Keratinocyte (primary cell): Measurements from ENCODE around the gene ADAMTS17. TPM values are rescaled to one million over a fixed set of nuclear protein-coding genes. Genes with fewer than 3 reads are reported as not detected.

Experiments used
- DNase-seq: peaks from one replicate; pipeline ENCODE4 v3.0.0-alpha.2; 2011; ENCODE audit warnings: low read depth, missing footprints, low spot score
- FAIRE-seq: peaks from 2 replicates; lab custom pipeline; 2011; peaks lifted over from hg19 to GRCh38; lab: Jason Lieb, UNC
- H2AFZ ChIP-seq: 2 replicates; pipeline ENCODE4 v1.6.0; 2012; ENCODE audit warnings: low read length, control low read depth, inconsistent platforms; ENCODE audit not compliant: control insufficient read depth
- H3K27ac ChIP-seq: 2 replicates; pipeline ENCODE4 v1.5.1; 2011; ENCODE audit warnings: low read length; ENCODE audit not compliant: control insufficient read depth, insufficient read depth
- H3K27me3 ChIP-seq: 3 replicates; pipeline ENCODE4 v1.6.0; 2011; ENCODE audit warnings: low read length; ENCODE audit not compliant: control insufficient read depth, insufficient read depth; ENCODE audit errors: extremely low read depth
- H3K36me3 ChIP-seq, 2 experiments: 2 replicates in 1 of 2; 3 replicates in 1 of 2; pipeline ENCODE4 v1.5.1; 2011; ENCODE audit warnings: low read length in 2 of 2, mild to moderate bottlenecking in 1 of 2; ENCODE audit not compliant: control insufficient read depth in 2 of 2, insufficient read depth in 2 of 2; ENCODE audit errors: extremely low read depth in 1 of 2
- H3K4me1 ChIP-seq: 3 replicates; pipeline ENCODE4 v1.5.1; 2011; ENCODE audit warnings: low read length; ENCODE audit not compliant: control insufficient read depth, insufficient read depth; ENCODE audit errors: extremely low read depth
- H3K4me2 ChIP-seq: 3 replicates; pipeline ENCODE4 v1.6.0; 2011; ENCODE audit warnings: low read depth, low read length; ENCODE audit not compliant: control insufficient read depth, insufficient read depth; ENCODE audit errors: extremely low read depth
- H3K4me3 ChIP-seq, 3 experiments: fragments of 200-600 bp in 1 of 3; sonication (generic) in 1 of 3; 2 replicates in 2 of 3; 3 replicates in 1 of 3; pipeline ENCODE4 v1.5.1; 2011 to 2016; ENCODE audit warnings: low read length in 3 of 3, mild to moderate bottlenecking in 3 of 3, control low read depth in 2 of 3, inconsistent platforms in 1 of 3, low read depth in 1 of 3, mixed read lengths in 1 of 3, mixed run types in 1 of 3, moderate library complexity in 1 of 3; ENCODE audit not compliant: control insufficient read depth in 2 of 3, insufficient read depth in 2 of 3; ENCODE audit errors: extremely low read depth in 1 of 3
- H3K79me2 ChIP-seq: 2 replicates; pipeline ENCODE4 v1.6.0; 2012; ENCODE audit warnings: low read length; ENCODE audit not compliant: control insufficient read depth, insufficient read depth
- H3K9ac ChIP-seq: 3 replicates; pipeline ENCODE4 v1.6.0; 2011; ENCODE audit warnings: low read length; ENCODE audit not compliant: control insufficient read depth, insufficient read depth; ENCODE audit errors: extremely low read depth
- H3K9me1 ChIP-seq: 3 replicates; pipeline ENCODE4 v1.6.0; 2011; ENCODE audit warnings: low read length; ENCODE audit not compliant: control insufficient read depth, insufficient read depth; ENCODE audit errors: extremely low read depth
- H3K9me3 ChIP-seq: 2 replicates; pipeline ENCODE4 v1.5.1; 2012; ENCODE audit warnings: low read depth, low read length; ENCODE audit not compliant: control insufficient read depth
- H4K20me1 ChIP-seq: 3 replicates; pipeline ENCODE4 v1.6.0; 2011; ENCODE audit warnings: low read length; ENCODE audit not compliant: control insufficient read depth, insufficient read depth; ENCODE audit errors: extremely low read depth
- EZH2 ChIP-seq: IDR thresholded peaks from one replicate; pipeline ENCODE4 v1.6.1; 2012; ENCODE audit warnings: inconsistent platforms, mild to moderate bottlenecking, low read length, moderate library complexity
- dilution Hi-C: fragments of 300-500 bp; cut with MboI; formaldehyde crosslinking; loops from one replicate; pipeline ENCODE4 v1.7.0; 2020; ENCODE audit warnings: low sequenced_read_pairs; ENCODE audit not compliant: extremely low pct_ligation_motif_present
- polyA plus RNA-seq, 5 experiments: library from polyadenylated mRNA; depleted of rRNA in 3 of 5; stranded (reverse) in 3 of 5; stranded (forward) in 1 of 5; unstranded in 1 of 5; fragments of >200 nt; gene quantifications; 1 replicate in 1 of 5; 2 replicates in 3 of 5; 3 replicates in 1 of 5; pipeline versions ENCODE4 v1.2.1 to v1.2.3, GENCODE V29; 2011 to 2012; ENCODE audit warnings: missing spikeins in 2 of 5, low read depth in 1 of 5, low replicate concordance in 1 of 5
- TF ChIP-seq, protein P1 (sequence below), 3 experiments: IDR thresholded peaks in 1 of 3; conservative IDR thresholded peaks in 1 of 3; optimal IDR thresholded peaks in 1 of 3; 2 replicates in 2 of 3; 3 replicates in 1 of 3; pipeline versions ENCODE3 to v1.5.1; 2011; ENCODE audit warnings: low read length in 3 of 3, mild to moderate bottlenecking in 3 of 3, moderate library complexity in 2 of 3, control low read depth in 1 of 3, inconsistent platforms in 1 of 3; ENCODE audit not compliant: insufficient read depth in 2 of 3; ENCODE audit errors: extremely low read depth in 1 of 3

The ADAMTS17 gene
- polyA plus RNA-seq, 1 donor (not counting 4 experiments of a cell fraction or from before 2014, with no cell fraction given), result 0.18 TPM

DNA sequence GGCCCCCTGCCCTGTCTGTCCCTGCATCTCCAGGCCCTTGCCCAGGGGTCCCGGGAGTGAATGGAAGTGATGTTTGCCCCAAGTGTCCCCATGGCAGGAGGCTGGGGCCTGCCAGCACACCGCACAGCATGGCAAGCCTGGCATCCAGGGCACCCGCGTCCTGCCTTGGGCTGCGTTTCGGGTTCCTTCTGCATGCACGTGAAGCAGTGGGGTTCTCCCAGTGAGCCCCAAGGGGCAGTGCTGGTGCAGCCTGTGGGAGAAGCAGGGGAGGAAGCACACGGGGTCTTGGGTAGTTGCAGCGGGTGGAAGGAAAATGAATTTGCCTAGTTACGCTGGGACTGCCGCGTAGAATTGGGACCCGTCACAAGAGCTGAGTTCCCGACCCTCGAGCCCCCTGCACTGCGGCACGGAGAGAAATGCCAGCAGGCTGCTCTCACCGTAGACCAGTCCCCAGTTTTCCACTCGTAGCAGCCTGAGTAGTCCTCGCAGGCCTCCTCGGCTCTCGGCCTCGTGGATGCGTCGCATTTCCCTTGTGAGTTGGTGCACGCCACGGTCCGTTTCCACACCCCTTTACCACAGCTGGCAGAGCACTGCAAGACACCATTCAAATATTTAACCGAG lies 349.1 kb downstream of the ADAMTS17 start:
- Histone ChIP-seq H3K4me3 (no peak overlapping the region), H3K9me3 (peaks cover 3% of the 10 kb centered on the region), H3K36me3 (no peaks in the 10 kb centered on the region), H3K9ac (no peak overlapping the region), H3K27me3 (peaks cover 14% of the 10 kb centered on the region), H3K9me1 (no peaks in the 10 kb centered on the region), H3K4me1 (no peaks in the 10 kb centered on the region), H3K27ac (no peak overlapping the region), H3K79me2 (no peaks in the 10 kb centered on the region), H4K20me1 (no peaks in the 10 kb centered on the region), H3K4me2 (no peak overlapping the region), H2AFZ (no peak overlapping the region)
- no peak for DNase-seq
- TF ChIP-seq, protein P1, sequence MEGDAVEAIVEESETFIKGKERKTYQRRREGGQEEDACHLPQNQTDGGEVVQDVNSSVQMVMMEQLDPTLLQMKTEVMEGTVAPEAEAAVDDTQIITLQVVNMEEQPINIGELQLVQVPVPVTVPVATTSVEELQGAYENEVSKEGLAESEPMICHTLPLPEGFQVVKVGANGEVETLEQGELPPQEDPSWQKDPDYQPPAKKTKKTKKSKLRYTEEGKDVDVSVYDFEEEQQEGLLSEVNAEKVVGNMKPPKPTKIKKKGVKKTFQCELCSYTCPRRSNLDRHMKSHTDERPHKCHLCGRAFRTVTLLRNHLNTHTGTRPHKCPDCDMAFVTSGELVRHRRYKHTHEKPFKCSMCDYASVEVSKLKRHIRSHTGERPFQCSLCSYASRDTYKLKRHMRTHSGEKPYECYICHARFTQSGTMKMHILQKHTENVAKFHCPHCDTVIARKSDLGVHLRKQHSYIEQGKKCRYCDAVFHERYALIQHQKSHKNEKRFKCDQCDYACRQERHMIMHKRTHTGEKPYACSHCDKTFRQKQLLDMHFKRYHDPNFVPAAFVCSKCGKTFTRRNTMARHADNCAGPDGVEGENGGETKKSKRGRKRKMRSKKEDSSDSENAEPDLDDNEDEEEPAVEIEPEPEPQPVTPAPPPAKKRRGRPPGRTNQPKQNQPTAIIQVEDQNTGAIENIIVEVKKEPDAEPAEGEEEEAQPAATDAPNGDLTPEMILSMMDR (optimal IDR thresholded peaks at IDR 0.05 in 1 of 3, IDR thresholded peaks at IDR 0.05 in 1 of 3, conservative IDR thresholded peaks at IDR 0.05 in 1 of 3; ENCODE audit: extremely low read depth in 1 of 3, insufficient read depth in 2 of 3, low read length in 3 of 3), result no peak
- no peak for TF ChIP-seq EZH2
- FAIRE-seq, result no peak
- dilution Hi-C loops, result no loop called here

DNA sequence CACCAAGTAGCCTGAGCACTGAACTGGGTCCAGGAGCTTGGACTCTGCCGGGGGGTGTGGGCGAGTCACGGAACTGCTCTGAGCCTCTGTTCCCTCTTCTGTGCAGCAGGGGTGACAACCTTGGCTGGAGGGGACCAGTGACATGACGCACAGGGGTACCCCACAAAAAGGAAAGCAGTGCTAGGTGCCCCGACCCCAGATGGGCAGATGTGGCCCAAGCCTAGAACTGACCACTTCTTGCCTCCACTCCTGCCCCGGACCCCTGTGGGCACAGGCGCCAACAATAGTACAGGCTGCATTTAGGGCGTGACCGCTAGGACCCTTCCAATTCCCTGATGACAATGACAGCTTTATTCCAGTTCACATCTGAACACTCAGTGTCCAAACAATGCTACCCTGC lies 352.7 kb downstream of the ADAMTS17 start:
- Histone ChIP-seq H3K4me3 (no peak overlapping the region), H3K4me1 (no peaks in the 10 kb centered on the region), H3K9me1 (no peaks in the 10 kb centered on the region), H3K27me3 (peaks cover 11% of the 10 kb centered on the region), H3K79me2 (no peaks in the 10 kb centered on the region), H3K36me3 (no peaks in the 10 kb centered on the region), H3K27ac (no peak overlapping the region), H3K4me2 (no peak overlapping the region), H4K20me1 (no peaks in the 10 kb centered on the region), H2AFZ (no peak overlapping the region), H3K9ac (no peak overlapping the region), H3K9me3 (peaks cover 3% of the 10 kb centered on the region)
- dilution Hi-C loops, result no loop called here
- no peak for FAIRE-seq
- DNase-seq, result no peak
- no peak for TF ChIP-seq EZH2
- TF ChIP-seq, protein P1 (optimal IDR thresholded peaks at IDR 0.05 in 1 of 3, IDR thresholded peaks at IDR 0.05 in 1 of 3, conservative IDR thresholded peaks at IDR 0.05 in 1 of 3; ENCODE audit: extremely low read depth in 1 of 3, insufficient read depth in 2 of 3, low read length in 3 of 3), result no peak
